Fibroblast of skin of right biceps (primary cell): ENCODE measurements around the gene PDGFB.

Experiments
- DNase-seq: peaks from one replicate; pipeline ENCODE4 v3.0.0-alpha.2; 2013

Gene PDGFB

DNA sequence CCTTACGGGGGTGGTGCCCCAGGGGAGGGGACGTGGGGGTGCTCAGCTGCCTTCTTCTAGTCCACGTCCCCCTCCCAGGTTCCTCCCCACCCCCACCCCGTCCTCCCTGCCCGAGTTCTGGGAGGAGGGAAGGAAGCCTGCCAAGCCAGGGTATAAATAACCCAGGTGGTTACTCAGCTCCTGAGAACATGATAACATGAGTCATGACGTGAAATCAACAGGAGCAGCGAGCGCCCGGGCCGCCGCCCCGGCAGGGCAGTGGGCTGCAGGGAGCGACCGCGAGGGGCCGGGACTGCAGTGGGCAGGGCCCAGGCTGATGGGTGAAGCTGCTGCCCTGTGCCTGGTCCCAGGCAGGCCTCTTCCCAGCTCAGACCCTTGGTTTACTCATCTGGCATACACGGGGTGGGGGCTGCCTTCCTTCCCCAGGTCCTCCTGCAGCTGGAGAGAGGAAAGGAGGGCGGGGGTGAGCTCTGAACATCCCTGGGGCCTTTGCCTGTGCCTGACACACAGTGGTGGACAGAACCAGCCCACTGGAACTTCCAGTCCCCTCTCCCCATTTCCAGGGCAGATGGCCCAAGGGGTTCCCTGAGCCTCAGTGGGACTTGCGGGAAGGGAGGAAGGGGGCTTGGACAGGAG is 8.8 kb upstream of the PDGFB start:
- peak; percentile 92 for DNase-seq

DNA sequence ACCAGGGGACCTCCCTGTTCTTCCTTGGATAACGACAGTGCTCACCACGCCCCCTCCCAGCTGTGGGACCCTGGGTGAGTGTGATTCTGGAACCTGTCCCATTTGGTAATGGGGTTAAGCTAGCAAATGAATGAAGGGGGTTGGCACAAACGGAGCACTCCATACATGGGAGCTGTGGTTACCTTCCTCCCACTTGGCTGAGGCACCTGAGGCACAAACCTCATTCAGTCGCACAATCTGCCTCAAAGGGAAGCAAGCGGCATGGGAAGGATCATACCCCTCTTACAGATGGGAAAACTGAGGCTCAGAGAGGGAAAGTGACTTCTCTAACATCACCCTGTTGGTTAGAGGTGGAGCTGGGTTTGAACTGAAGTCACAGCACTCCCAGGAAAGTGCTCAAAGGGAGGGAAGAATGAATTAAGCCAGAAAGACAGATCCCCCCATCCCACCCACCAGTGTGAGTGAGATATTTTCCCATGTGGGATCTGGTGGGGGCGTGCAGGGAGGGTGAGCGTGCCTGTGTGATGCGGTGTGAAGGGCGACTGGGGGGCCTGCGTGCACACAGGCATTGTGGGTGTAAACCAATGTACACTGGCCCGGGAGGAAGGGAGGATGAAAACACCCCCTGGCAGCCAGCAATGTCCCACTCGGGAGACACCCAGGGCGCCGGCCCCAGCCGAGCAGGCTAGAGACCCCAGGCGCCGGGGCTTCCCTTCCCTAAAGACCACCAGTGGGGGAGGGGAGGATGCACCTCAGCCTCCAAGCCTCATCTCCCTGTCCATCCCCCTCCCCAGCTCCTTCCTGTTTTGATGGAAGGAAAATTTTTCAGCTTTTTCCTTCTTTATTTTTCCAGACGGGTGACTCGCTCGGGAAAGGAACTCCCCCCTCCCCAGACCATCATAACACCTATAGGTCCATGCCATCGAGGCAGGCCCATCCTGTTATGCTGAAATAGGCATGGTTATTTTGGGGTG is 8.0 kb upstream of the PDGFB start:
- DNase-seq, result peak; percentile 67

DNA sequence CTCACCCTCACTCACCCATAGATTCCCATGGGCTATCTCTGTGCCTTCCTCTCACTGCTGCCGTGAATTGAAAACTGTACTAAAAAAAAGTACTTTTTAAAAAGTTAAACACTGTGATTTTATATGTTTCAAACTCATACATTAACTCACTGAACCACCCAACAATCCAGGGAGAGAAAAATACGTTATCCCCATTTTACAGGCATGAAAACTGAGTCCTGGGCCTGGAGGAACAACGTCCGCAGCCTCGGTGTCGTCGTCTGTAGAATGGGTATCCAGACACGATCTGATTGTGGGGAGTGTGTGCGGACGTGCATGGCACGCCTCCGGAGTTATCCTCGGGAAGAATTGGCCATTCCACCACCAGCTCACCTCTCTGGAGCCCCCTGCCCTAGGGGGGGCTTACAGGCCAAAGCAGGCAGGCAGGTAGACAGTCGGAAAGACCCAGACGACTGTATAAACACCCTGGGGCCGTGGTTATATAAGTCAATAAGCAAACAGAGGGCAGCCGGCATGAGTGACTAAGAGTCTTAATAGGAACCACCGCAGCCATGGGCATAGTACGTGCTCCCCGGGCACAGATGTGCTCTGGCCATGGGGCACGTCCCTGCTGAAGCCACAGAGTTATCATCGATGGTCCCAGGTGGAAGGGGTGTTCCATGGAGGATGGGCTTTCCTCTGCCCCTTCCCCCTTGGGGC is 7.1 kb upstream of the PDGFB start:
- peak; percentile 28 for DNase-seq

- DNase-seq, result no peak
Observed at GRCh38 chr22:39250838-39251237, 6.1 kb upstream of the PDGFB start.

GRCh38 chr22:39250131-39250530 is 5.3 kb upstream of the PDGFB start:
- DNase-seq, result no peak

DNA sequence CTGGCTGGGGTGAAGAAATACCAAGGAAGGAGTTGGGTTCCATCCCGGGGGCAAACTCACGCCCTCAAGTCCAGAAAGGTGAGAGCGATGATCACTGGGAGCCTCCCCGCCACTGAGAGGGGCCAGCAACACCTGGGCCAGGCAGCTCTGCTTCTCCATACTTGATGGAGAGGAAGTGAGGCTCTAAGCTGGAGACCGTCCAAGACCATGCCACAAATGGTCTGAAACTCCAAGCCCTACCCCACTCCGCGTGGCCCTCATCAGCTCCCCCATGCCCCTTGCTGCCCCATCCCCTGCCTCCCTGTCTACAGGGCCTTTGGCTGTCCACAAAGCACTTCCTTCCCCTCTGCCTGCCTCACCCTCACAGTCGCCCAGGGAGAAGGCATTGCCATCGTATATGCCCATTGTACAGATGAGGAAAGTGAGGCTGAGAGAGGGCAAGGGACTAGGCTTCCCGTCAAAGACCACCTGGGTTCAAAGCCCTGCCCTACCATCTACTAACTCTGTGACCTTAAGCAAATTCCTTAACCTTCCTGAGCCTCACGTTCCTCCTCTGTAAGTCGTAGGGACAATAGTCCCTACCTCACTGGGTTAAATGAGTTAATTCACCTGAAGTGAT is 4.4 kb upstream of the PDGFB start:
- DNase-seq, result no peak

DNA sequence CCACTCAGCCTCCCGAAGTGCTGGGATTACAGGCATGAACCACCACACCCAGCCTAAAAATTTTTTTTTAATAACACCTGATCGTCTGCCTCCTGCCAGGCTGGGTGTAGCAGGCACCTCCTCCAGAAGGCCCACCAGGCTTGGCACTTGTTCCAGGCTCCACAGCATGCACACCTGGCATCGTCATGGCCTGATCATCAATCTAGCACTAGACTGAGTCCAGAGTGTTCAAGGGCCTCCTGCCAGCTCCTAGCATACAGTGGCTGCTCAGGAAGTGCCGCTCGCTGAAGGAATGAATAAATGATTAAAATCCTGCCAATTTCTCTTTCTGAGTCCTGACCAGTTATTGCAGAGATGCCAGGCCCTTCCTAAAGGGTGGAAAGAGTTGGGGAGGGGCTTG is 3.5 kb upstream of the PDGFB start:
- DNase-seq, result no peak

DNA sequence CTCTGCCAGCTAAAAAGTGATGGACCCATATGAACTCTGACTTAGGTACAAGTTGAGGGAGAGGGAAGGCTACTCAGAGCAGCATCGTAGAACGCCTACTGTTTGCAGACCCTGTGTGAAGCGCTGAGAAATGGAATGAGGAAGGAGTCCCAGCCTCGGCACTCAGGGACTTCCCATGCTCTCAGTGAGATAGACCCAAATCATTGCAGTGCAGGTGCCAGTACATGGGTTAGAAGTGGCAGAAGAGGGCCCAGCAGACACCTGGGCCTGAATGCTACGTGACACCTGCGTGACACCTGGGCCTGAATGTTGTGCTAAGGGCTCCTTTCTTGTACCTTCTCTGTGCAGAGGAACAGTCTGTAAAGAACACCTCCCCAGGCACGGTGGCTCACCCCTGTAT is 2.6 kb upstream of the PDGFB start:
- no peak for DNase-seq

GRCh38 chr22:39246690-39247332 is 2.0 kb upstream of the PDGFB start:
- no peak for DNase-seq

DNA sequence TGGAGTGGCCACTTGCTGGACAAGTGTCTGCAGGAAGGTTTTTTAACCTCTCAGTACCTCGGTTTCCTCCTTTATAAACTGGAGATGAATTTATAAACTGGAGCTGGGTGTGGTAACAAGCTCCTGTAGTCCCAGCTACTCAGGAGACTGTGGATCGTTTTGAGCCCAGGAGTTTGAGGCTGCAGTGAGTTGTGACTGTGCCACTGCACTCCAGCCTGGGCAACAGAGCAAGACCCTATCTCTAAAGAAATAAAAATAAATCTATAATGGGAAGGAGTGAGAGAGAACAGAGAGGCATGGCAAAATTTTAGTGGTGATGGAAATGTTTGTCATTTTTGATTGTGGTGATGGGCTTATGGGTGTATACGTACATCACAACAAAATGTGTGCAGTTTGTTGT is 1.4 kb upstream of the PDGFB start:
- no peak for DNase-seq

DNA sequence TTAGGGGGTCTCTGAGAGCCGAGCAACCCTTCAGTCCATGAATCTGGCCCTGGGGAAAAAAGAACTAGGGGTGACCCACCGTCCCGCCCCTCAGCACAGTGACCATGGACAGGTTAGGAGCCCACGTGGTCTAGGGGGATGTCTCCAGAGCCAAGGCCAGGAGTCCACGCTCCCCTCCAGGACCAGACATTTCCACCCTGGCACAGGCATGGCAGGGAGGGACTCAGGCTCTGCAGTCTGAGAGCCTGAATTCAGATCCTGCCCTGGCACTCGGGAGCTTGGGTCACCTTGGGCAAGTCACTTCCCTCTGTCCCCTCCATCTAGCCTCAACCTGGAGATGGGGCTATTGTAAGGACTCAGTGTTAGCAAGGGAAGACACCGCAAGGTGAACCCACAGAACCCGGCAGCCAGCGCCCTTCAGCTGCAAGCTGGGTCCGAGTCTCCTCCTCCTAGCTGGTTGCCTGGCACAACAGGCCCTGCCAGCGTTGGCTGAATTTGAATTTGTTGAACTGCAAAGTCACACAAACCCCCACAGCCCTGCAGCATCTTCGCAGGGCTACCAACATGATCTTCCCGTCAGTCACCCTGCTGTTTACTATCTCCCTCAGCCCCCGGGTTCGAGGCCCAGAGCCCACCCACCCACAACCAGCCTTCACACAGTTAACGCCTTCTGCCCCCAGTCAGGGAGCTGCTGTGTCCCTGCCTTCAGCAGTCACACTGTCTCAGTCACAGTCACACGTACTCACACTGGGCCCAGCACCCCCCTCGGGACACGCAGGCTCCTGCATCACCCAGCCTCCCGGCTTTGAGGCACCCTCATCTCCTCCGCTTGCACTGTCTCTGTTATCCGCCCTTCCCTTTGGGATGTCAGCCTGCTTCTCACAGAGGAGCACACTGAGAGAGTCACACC is 603 bp upstream of the PDGFB start:
- DNase-seq, result no peak

DNA sequence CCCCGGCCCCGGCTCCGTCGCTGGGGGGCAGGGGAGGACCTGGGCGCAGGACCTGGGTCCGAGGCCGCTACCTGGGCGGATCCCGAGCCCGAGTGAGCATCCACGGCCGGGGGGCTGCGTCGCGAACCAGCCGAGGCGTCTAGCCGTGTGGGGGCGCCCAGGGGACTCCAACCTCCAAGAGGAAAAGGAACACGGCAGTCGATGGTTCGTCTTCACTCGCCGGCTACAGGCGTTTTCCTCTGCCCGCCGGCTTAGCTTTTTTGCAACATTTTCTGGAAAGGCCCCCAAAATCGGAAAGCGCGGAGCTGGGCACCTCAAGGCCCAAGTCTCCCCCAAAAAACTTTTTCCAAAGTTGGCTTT is 666 bp downstream of the PDGFB start:
- DNase-seq, result no peak

DNA sequence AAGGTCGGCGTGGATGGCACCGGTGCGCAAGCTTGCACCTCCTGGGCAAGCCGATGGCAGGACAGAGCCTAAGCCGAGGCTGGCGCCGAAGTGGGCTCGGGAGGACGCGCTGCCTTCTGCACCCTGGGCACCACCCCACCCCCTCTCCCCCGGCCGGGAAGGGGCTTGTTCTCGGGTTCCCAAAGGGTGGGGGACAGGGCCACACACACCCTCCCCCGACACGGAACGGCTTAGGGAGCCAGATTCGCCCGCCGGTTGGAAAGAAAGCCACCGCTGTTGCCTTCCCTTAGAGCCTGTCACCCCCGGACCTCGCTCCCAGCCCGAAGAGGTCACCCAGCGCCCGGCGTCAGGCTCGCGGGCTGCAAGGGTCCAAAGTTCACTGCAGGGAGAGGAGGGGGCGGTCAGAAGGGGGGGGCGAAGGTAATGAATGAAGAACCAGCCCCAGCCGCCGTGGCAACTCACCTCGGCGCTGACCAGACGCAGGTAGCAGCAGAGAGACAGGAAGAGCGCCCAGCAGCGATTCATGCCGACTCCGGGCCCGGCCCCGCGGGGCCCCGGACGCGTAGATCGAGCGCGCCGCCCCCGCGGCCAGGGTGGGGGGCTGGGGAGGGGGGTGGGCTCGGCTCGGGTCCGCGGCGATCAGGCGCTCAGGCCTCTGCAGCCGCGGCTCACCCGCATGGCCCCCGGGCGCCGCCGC is 1.2 kb downstream of the PDGFB start:
- DNase-seq, result no peak

GRCh38 chr22:39242595-39243438 is 2.0 kb downstream of the PDGFB start:
- no peak for DNase-seq

- no peak for DNase-seq
Observed at GRCh38 chr22:39241794-39242594, 2.8 kb downstream of the PDGFB start.

GRCh38 chr22:39240831-39241793 is 3.7 kb downstream of the PDGFB start:
- no peak for DNase-seq

- DNase-seq, result no peak
Observed at GRCh38 chr22:39239561-39240423, 5.0 kb downstream of the PDGFB start.
